Measurements from ENCODE around the gene KRT2.
A peak's percentile ranks its signal among the peaks of the same experiment; 100 is the strongest.

Gene KRT2

GRCh38 chr12:52651726-52652261 is at the start of gene KRT2:
Gene KRT2, minus strand, starts transcription at chr12:52652211. Its CDS starts 69 bp downstream, at chr12:52652142.
- no peak for DNase-seq

DNA sequence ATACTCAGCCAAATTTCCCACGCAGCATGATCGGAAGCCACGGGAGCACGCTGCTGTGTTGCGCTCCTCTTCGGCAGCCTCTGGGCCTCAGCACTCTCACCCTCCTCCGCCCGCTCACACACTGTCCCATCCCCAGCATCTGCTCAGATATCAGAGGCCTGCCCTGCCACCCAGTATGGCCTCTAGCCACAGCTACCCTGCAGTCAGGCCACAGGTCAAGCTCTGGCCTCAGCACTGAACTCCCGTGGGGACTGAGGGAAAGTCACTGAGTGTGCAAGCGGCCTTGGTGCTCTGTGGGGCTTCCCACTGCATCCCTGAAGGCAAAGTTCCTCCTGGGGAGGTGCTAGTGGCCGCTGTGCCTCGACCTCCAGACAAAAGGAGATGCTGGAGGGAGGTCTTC is 49.3 kb upstream of the KRT2 start:
- no peak for DNase-seq

- DNase-seq: no peak
These were observed 47.9 kb upstream of the KRT2 start for GRCh38 chr12:52699960-52700359.

DNA sequence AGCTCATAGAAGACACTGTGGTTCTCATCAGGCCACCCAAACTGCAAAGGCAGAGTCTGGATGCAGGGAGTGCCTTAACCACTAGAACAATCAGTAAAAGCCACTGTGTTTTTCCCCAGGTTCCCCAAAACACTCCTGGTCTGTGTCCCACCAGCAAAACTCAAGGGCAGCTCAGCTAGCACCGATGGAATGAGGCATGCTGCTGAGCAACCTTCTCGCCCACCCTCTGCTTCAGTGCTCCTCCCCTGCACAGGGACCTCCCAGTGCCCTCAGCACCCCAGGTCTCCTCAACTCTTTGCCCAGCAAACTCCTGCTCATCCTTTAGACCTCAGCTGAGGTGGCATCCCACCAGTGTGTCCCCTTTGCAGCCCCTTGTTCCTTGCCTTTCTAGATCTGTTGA is 47.4 kb upstream of the KRT2 start:
- no peak for DNase-seq

GRCh38 chr12:52698651-52699340 is 46.8 kb upstream of the KRT2 start:
- DNase-seq: no peak

- no peak for DNase-seq
These were observed 45.1 kb upstream of the KRT2 start for GRCh38 chr12:52697058-52697582.

DNA sequence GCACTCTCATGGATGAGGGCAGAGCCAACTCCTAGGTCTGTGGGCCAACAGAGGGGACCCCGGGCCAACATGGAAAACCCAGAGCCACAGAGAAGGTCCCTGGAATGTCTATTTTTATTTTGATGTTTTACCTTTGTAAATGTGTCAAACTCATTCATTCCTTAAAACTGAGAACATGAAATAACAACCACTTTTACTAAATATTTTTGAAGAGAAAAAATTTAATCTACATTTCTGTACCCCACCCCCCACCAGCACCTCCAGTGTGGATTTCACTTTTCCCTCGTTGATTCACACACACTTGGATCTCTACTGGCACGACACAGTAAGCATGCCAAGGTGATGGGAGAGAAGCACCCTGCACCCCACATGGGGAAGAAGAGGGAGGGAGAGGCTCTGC is 44.6 kb upstream of the KRT2 start:
- no peak for DNase-seq

- DNase-seq: no peak
These were observed 43.0 kb upstream of the KRT2 start for GRCh38 chr12:52695039-52695438.

GRCh38 chr12:52694151-52694550 is 42.1 kb upstream of the KRT2 start:
- DNase-seq: no peak

DNA sequence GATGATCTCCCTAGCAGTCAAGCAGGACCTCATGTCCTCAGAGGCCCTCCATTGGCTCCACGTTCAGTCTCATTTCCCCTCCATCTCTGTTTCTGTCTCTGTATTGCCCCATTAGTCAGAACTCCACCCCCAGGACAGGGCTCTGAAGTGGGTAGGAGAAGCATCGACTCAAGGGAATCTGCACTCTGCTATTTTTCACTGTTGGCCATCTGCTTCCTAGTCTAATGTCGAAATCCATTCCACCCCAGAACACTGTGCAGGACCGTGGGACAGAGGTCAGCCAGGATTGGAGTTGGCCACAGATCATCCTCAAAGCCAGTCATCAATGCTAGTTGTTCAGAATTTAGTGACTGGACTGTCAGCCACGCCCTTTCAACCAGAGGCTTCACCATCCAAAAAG is 41.2 kb upstream of the KRT2 start:
- DNase-seq: no peak

- no peak for DNase-seq
These were observed 40.2 kb upstream of the KRT2 start for GRCh38 chr12:52692254-52692653.

DNA sequence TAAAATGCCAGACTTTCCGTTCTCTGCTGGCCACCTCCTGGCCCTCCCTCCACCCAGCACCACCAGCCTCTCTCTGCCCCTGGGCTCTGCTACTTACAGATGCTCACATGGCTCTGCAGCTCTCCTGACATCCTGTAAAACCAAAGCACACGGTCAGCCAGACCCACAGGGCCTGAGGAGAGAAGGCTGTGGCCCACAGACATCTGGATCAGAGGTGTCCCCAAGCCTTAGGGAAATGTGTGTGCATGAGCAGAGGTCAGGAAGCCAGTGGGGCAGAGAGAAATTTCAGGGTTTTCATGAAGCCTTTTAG is 39.8 kb upstream of the KRT2 start:
- no peak for DNase-seq

DNA sequence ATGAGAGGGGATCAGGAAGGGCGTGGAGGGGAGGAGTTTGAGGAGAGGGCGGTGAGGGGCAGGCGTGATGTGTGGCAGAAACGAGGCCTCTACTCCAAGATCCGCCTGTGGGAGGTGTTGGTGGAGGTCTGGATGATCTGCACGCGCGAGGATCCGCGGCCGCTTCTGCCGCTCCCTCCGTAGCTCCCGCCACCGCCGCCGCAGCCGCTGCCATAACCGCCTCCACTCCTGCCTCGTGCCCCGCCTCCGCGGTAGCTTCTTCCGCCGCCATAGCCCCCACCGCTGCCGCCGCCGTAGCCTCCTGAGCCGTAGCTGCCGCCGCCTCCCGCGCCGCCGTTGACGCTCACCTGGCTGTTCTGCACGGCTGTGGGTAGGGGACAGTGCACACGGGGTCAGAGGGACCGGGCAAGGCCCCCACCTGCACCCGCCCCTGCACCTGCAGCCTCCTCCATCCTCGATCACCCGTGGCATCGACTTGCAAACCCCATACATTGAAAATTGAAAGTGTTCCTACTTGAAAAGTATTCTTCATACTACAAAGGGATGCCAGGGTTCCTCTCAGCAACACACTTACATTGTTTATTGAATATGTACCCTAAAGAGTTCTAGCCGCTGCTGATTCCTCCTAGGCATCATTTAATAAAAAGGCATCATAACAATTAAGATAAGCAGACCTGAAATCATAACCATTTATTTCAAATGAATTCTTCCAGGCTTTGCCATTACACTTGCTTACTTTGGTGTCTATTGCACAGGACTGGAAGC is 39.2 kb upstream of the KRT2 start:
- peak; percentile 51 to 62 for DNase-seq

GRCh38 chr12:52690351-52691075 is 38.5 kb upstream of the KRT2 start:
- no peak for DNase-seq

- no peak for DNase-seq
These were observed 37.9 kb upstream of the KRT2 start for GRCh38 chr12:52689936-52690335.

GRCh38 chr12:52689239-52689638 is 37.2 kb upstream of the KRT2 start:
- no peak for DNase-seq

- no peak for DNase-seq
These were observed 36.5 kb upstream of the KRT2 start for GRCh38 chr12:52688481-52688880.

DNA sequence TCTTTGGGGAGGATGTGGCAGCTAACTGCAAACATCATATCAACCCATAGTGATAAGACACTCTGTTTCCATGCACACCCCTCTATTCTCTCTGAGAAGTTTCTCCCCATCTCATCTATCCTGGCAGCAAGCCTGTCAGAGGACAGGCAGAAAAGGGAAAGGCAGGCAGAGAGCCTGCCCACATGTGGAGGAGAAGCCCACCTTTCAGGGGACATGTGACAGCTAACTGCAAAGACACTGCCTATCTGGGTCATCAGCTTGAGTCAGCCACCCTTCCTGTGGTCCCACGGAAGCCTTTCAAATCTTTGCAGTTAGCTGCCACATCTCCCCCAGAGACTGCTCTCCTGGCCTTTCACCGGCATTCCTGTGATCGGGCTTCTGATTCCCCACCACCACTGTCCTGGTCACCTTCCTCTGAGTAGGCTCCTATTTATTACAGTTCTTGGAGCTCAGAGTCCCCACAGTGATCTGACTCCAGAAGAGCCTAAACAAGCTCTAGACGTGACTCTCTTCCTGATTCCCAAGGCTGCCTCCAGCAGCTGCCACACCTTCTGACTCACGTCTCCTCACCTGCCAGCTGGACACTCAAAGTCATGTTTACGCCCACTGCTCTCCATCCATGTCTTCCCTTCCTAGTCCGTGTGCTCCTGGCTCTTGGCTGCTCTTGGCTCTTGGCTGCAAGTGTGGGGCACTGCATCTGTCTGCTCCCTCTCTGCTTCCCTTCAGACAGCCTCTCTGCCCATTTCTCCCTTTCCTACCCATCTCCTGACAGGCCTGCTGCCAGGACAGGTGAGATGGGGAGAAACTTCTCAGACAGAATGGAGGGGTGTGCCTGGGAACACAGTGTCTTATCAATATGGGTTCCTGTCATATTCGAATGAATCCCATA is 35.7 kb upstream of the KRT2 start:
- DNase-seq: no peak

DNA sequence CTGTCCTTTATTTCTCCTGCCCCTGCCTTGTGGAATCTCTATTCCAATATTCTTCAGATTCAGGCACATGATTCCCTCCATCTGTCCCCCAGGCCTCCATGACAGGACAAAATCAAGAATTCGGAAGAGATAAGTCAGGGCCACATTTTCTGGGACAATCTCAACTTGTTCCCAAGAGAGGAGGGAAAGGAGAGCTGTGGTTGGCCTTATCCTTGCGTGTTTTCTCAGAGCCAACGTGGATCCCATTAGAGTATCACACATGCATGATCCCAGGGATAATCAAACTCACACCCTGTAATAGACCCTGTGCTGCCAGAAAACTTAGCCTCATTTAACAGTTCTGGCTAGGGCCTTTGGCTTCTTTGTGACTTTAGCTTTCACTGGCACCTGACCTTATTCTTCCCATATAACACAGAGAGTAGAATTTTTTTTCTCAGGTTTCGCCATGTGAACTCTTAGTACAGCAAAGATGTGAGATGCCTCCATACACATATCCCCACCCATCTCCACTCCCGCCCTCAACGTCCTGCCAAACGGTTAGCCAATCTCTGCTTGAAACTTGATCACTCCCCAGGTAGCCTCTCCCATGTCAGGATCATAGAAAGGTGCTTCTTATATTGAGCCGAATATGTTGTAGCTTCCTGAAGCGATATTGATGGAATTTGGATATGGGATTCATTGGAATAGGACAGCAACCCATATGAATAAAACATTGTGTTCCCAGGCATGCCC is 34.9 kb upstream of the KRT2 start:
- no peak for DNase-seq

DNA sequence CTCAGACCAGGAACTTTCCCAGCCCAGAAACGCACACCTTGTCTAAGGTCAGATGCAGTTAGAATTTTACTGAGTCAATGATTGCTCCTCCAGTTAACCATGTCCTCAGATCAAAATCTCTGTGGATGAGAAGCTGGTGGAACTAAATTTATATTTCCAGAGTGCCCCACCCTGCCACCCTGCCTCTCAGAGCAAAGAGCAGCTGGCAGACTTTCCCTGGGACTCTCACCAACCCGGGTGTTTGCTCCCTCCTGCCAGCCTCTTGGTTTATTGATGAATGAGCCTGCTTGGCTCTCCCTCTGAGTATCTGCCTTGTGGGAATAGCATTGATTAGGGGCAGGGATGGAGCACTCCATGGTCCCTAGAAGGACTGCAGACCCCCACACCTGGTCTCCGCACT is 34.1 kb upstream of the KRT2 start:
- no peak for DNase-seq

GRCh38 chr12:52685406-52685890 is 33.4 kb upstream of the KRT2 start:
- DNase-seq: no peak

GRCh38 chr12:52684431-52684830 is 32.4 kb upstream of the KRT2 start:
- DNase-seq: no peak

Data from activated CD4-positive, alpha-beta T cell treated with anti-CD3 and anti-CD28 coated beads for 4 hours (primary cell).